SIG-M5 treated with dmso at 0.1 percent for 504 hours (cell line): Measurements from ENCODE around the gene NLRX1.
A peak's percentile ranks its signal among the peaks of the same experiment; 100 is the strongest.
"Not testable (repeated sequence)": the region's sequence is repeated elsewhere in the genome, so short reads cannot be mapped to it uniquely, and the experiment has no call there.

Source experiments
- DNase-seq: peaks from one replicate; lab custom pipeline; 2025; ENCODE audit not compliant: unreplicated experiment; lab: John Stamatoyannopoulos, UW

Gene NLRX1

DNA sequence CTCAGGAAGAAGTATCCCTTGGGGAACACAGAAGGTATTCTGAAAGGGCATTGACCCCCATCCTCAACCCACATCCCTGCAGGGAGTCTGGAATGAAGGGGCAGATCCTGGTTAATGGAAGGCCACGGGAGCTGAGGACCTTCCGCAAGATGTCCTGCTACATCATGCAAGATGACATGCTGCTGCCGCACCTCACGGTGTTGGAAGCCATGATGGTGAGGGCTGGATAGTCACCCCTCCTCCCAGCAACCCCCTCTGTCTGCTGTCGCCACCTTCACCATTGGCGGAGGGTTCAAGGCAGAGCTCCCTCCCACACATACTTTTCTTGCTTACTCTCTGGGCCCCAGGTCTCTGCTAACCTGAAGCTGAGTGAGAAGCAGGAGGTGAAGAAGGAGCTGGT, 14.3 kb upstream of the NLRX1 start:
- DNase-seq = no peak

GRCh38 chr11:119155733-119156492, 12.6 kb upstream of the NLRX1 start:
- DNase-seq = no peak

- no peak for DNase-seq
Observed at GRCh38 chr11:119156496-119156895, 12.0 kb upstream of the NLRX1 start.

- no peak for DNase-seq
Observed at GRCh38 chr11:119157063-119157462, 11.5 kb upstream of the NLRX1 start.

- DNase-seq = no peak
Observed at GRCh38 chr11:119158467-119158866, 10.1 kb upstream of the NLRX1 start.

GRCh38 chr11:119160151-119160550, 8.4 kb upstream of the NLRX1 start:
- DNase-seq = no peak

GRCh38 chr11:119161871-119162270, 6.7 kb upstream of the NLRX1 start:
- DNase-seq = no peak

DNA sequence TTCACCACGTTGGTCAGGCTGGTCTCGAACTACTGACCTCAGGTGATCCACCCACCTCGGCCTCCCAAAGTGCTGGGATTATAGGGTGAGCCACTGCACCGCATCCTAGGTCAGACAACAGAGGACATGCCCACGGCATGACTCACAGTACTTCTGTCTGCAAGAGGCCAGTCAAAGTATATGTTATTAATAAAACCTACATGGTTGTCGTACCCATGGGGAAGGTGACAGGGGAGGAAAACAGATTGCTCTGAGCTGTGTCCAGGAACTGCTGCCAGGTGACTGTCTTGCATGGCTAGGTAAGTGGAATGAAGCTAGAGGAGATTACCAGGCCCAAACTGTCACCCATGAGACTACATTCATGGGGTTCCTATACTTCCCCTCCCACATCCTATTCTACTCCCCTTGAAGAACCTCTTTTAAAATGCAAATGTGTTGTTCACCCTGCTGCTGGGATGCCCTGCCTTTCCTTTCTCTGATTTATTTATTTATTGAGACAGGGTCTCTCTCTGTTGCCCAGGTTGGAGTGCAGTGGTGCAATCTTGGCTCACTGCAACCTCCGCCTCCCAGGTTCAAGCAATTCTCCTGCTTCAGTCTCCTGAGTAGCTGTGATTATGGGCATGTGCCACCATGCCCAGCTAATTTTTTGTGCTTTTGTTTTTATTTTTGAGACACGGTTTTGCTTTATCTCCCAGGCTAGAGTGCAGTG, 2.0 kb upstream of the NLRX1 start:
- DNase-seq = peak; percentile 21

DNA sequence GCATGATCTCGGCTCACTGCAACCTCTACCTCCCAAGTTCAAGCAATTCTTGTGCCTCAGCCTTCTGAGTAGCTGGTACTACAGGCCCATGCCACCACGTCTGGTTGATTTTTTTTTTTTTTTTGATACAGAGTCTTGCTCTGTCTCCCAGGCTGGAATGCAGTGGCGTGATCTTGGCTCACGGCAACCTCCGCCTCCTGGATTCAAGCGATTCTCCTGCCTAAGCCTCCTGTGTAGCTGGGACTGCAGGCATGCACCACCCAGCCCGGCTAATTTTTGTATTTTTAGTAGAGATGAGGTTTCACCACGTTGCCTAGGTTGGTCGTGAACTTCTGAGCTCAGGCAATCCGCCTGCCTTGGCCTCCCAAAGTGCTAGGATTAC, 1.5 kb upstream of the NLRX1 start:
- DNase-seq = not testable (repeated sequence)

DNA sequence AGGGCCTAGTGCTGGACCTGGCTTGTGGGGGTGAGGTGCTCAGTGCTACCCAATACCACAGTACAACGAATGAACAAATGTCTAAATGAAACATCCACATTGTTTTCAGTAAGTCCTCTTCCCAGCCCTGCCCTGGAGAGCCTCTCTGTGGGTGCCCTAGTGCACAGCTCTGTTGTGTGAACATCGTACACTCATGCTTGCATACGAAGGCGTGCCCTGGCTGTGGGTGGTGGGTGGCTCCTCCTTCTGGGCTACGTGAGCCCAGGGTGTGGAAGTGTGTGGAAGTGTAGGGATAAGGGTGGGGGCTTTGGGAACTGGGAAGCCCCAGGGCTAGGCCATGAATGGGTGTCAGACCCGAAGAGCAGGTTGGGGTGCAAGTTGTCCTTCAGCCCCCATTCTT, 592 bp upstream of the NLRX1 start:
- no peak for DNase-seq

DNA sequence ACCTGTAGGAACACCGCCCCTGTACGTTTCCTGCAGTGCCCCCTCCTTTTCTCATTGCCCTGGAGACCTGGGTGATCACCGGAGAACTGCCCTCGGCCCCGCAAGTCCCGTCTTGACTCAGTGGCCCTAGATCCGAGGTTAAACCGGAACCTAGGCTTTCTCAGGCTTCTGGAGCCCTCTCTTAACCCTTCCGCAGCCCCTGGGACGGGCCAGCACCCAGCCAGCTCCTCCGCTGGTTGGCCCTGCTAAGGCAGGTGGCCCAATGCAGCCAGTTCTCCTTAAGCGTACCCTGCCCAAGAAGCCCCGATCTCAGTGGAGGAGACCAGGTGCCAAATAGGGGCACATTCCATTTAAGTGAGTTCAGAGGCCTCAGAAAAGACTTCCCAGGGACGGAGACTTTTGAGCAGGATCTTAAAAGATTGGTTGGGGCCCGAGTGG, 776 bp downstream of the NLRX1 start:
- no peak for DNase-seq

GRCh38 chr11:119172513-119172912, 4.0 kb downstream of the NLRX1 start:
- no peak for DNase-seq

DNA sequence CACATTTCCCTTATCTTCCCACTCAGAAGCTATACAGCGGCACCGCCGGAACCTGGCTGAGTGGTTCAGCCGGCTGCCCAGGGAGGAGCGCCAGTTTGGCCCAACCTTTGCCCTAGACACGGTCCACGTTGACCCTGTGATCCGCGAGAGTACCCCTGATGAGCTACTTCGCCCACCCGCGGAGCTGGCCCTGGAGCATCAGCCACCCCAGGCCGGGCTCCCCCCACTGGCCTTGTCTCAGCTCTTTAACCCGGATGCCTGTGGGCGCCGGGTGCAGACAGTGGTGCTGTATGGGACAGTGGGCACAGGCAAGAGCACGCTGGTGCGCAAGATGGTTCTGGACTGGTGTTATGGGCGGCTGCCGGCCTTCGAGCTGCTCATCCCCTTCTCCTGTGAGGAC, 4.9 kb downstream of the NLRX1 start:
- no peak for DNase-seq

GRCh38 chr11:119175493-119176077, 7.1 kb downstream of the NLRX1 start:
- DNase-seq = no peak

- no peak for DNase-seq
Observed at GRCh38 chr11:119178166-119178680, 9.7 kb downstream of the NLRX1 start.

- no peak for DNase-seq
Observed at GRCh38 chr11:119179342-119179741, 10.8 kb downstream of the NLRX1 start.

- no peak for DNase-seq
Observed at GRCh38 chr11:119179983-119180382, 11.5 kb downstream of the NLRX1 start.

- DNase-seq = no peak
Observed at GRCh38 chr11:119180729-119181676, 12.5 kb downstream of the NLRX1 start.

DNA sequence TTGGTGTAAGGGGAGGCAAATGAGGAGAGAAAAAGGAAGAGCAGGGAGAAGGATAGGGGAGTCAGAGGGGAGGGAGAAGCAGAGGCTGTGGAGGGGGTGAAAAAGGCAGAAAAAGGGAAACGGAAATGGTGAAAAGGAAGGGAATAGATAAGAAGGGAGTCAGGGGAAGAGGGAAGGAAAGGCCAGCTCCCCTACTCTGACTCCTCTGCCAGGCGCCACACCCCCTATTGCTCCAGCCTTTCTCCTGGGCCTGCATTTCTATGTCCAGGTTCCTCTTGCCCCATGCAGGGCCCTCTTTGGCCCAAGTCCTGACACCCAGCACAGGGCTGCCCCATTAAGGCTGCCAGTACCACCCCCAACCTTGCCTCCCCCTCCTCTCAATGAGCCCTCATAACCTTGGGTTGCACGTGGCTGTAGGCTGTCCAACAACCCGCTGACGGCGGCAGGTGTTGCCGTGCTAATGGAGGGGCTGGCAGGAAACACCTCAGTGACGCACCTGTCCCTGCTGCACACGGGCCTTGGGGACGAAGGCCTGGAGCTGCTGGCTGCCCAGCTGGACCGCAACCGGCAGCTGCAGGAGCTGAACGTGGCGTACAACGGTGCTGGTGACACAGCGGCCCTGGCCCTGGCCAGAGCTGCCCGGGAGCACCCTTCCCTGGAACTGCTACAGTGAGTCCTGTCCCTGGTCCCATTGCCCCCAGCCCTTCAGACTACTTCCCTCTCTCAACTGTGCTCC, 13.3 kb downstream of the NLRX1 start:
- DNase-seq = no peak

GRCh38 chr11:119184399-119184798, 15.9 kb downstream of the NLRX1 start:
- not testable (repeated sequence) for DNase-seq
